ENCODE results near the gene HSPB2. TPM values are rescaled to one million over a fixed set of nuclear protein-coding genes. Genes with fewer than 3 reads are reported as not detected.

Gene HSPB2
- total RNA-seq, 3 donors from 2014 or later, result not detected

GRCh38 chr11:111908639-111909305, 3.8 kb upstream of the HSPB2 start:
- peaks cover 6% of the 10 kb centered on the region for H3K9me3 Mint-ChIP-seq
- no peak overlapping the region for H3K4me3 Mint-ChIP-seq
- H3K36me3 Mint-ChIP-seq (ENCODE audit: insufficient read depth), result no peaks in the 10 kb centered on the region

GRCh38 chr11:111909378-111909777, 3.2 kb upstream of the HSPB2 start:
- no peak for DNase-seq
- no peaks in the 10 kb centered on the region for H3K4me1 Mint-ChIP-seq (ENCODE audit: low read depth)
- no peak overlapping the region for H3K4me3 Mint-ChIP-seq
- peaks cover 6% of the 10 kb centered on the region for H3K9me3 Mint-ChIP-seq
- peaks cover 39% of the 10 kb centered on the region for H3K27me3 Mint-ChIP-seq (ENCODE audit: low read depth)
- H3K36me3 Mint-ChIP-seq (ENCODE audit: insufficient read depth), result no peaks in the 10 kb centered on the region
- no peak for ATAC-seq

More at GRCh38 chr11:111908639-111909305, 3.8 kb upstream of the HSPB2 start:
- Mint-ChIP-seq H3K27me3 (ENCODE audit: low read depth) (peaks cover 33% of the 10 kb centered on the region), H3K4me1 (ENCODE audit: low read depth) (no peaks in the 10 kb centered on the region)
- DNase-seq, result no peak
- ATAC-seq, result no peak

- Mint-ChIP-seq H3K4me3 (no peak overlapping the region), H3K4me1 (ENCODE audit: low read depth) (no peaks in the 10 kb centered on the region), H3K9me3 (no peaks in the 10 kb centered on the region), H3K27me3 (ENCODE audit: low read depth) (peaks cover 47% of the 10 kb centered on the region), H3K36me3 (ENCODE audit: insufficient read depth) (no peaks in the 10 kb centered on the region)
- DNase-seq (no peak), ATAC-seq (no peak)
These were observed 1.6 kb upstream of the HSPB2 start for GRCh38 chr11:111910676-111911562.

GRCh38 chr11:111911563-111912401, 752 bp upstream of the HSPB2 start, which contains the start of gene CRYAB:
TSS of gene CRYAB (minus strand) at chr11:111911770. CDS start at chr11:111911724, 46 bp downstream.
- ATAC-seq (no peak), DNase-seq (no peak)
- H3K9me3 Mint-ChIP-seq, result no peaks in the 10 kb centered on the region
- no peaks in the 10 kb centered on the region for H3K36me3 Mint-ChIP-seq (ENCODE audit: insufficient read depth)
- H3K27me3 Mint-ChIP-seq (ENCODE audit: low read depth), result peaks cover 56% of the 10 kb centered on the region
- no peaks in the 10 kb centered on the region for H3K4me1 Mint-ChIP-seq (ENCODE audit: low read depth)
- no peak within 1 kb of the TSS for H3K4me3 Mint-ChIP-seq

GRCh38 chr11:111913031-111913861, 712 bp downstream of the HSPB2 start:
- Mint-ChIP-seq H3K9me3 (no peaks in the 10 kb centered on the region), H3K4me3 (no peak overlapping the region), H3K4me1 (ENCODE audit: low read depth) (no peaks in the 10 kb centered on the region), H3K36me3 (ENCODE audit: insufficient read depth) (no peaks in the 10 kb centered on the region), H3K27me3 (ENCODE audit: low read depth) (peaks cover 65% of the 10 kb centered on the region)
- DNase-seq (no peak), ATAC-seq (no peak)

GRCh38 chr11:111913997-111914396, 1.5 kb downstream of the HSPB2 start:
- no peak for DNase-seq
- ATAC-seq, result no peak
- Mint-ChIP-seq H3K4me3 (no peak overlapping the region), H3K36me3 (ENCODE audit: insufficient read depth) (no peaks in the 10 kb centered on the region), H3K4me1 (ENCODE audit: low read depth) (no peaks in the 10 kb centered on the region), H3K27me3 (ENCODE audit: low read depth) (peaks cover 66% of the 10 kb centered on the region), H3K9me3 (no peaks in the 10 kb centered on the region)

GRCh38 chr11:111916768-111917167, 4.2 kb downstream of the HSPB2 start:
- Mint-ChIP-seq H3K9me3 (no peaks in the 10 kb centered on the region), H3K4me1 (ENCODE audit: low read depth) (no peaks in the 10 kb centered on the region), H3K27me3 (ENCODE audit: low read depth) (peaks cover 55% of the 10 kb centered on the region), H3K36me3 (ENCODE audit: insufficient read depth) (no peaks in the 10 kb centered on the region), H3K4me3 (no peak overlapping the region)
- no peak for ATAC-seq
- no peak for DNase-seq

- Mint-ChIP-seq H3K4me3 (no peak overlapping the region), H3K9me3 (no peaks in the 10 kb centered on the region), H3K4me1 (ENCODE audit: low read depth) (no peaks in the 10 kb centered on the region), H3K36me3 (ENCODE audit: insufficient read depth) (no peaks in the 10 kb centered on the region), H3K27me3 (ENCODE audit: low read depth) (peaks cover 52% of the 10 kb centered on the region)
- DNase-seq (no peak), ATAC-seq (no peak)
These were observed 4.8 kb downstream of the HSPB2 start for GRCh38 chr11:111917312-111917711.

GRCh38 chr11:111917788-111918187, 5.3 kb downstream of the HSPB2 start:
- ATAC-seq (no peak), DNase-seq (no peak)
- Mint-ChIP-seq H3K27me3 (ENCODE audit: low read depth) (peaks cover 52% of the 10 kb centered on the region), H3K4me3 (no peak overlapping the region), H3K9me3 (no peaks in the 10 kb centered on the region), H3K36me3 (ENCODE audit: insufficient read depth) (no peaks in the 10 kb centered on the region), H3K4me1 (ENCODE audit: low read depth) (no peaks in the 10 kb centered on the region)

- H3K4me1 Mint-ChIP-seq (ENCODE audit: low read depth), result no peaks in the 10 kb centered on the region
- H3K36me3 Mint-ChIP-seq (ENCODE audit: insufficient read depth), result no peaks in the 10 kb centered on the region
- no peak for DNase-seq
- peaks cover 46% of the 10 kb centered on the region for H3K27me3 Mint-ChIP-seq (ENCODE audit: low read depth)
- H3K4me3 Mint-ChIP-seq, result no peak within 1 kb of the TSS
- no peak for ATAC-seq
- H3K9me3 Mint-ChIP-seq, result no peaks in the 10 kb centered on the region
These were observed 6.1 kb downstream of the HSPB2 start, which contains the start of gene C11orf52 for GRCh38 chr11:111918390-111919256. TSS of gene C11orf52 (plus strand) at chr11:111918913. CDS start at chr11:111918973, 60 bp downstream.

- DNase-seq, result no peak
- Mint-ChIP-seq H3K36me3 (ENCODE audit: insufficient read depth) (no peaks in the 10 kb centered on the region), H3K9me3 (no peaks in the 10 kb centered on the region), H3K4me3 (no peak overlapping the region), H3K27me3 (ENCODE audit: low read depth) (peaks cover 29% of the 10 kb centered on the region), H3K4me1 (ENCODE audit: low read depth) (no peaks in the 10 kb centered on the region)
- ATAC-seq, result no peak
These were observed 8.4 kb downstream of the HSPB2 start for GRCh38 chr11:111920908-111921307.

- Mint-ChIP-seq H3K36me3 (ENCODE audit: insufficient read depth) (no peaks in the 10 kb centered on the region), H3K4me1 (ENCODE audit: low read depth) (peaks cover 4% of the 10 kb centered on the region), H3K4me3 (no peak overlapping the region), H3K9me3 (no peaks in the 10 kb centered on the region), H3K27me3 (ENCODE audit: low read depth) (peaks cover 21% of the 10 kb centered on the region)
- no peak for ATAC-seq
- no peak for DNase-seq
These were observed 9.2 kb downstream of the HSPB2 start for GRCh38 chr11:111921541-111922230.
